Measurements from ENCODE around the gene CLSTN1. TPM values are rescaled to one million over a fixed set of nuclear protein-coding genes. Genes with fewer than 3 reads are reported as not detected.
A peak's percentile ranks its signal among the peaks of the same experiment; 100 is the strongest.

The CLSTN1 gene
- total and polyA plus RNA-seq, 2 donors from 2014 or later, result 114 to 158 TPM

- no peak overlapping the region for H3K9ac ChIP-seq (ENCODE audit: low read length in 3 of 3)
- peaks cover 0 to 6% (median 0%) of the 10 kb centered on the region in 3 donors for H3K4me1 ChIP-seq (ENCODE audit: control insufficient read depth in 2 of 3, insufficient read depth in 2 of 3, low read depth in 1 of 3, low read length in 3 of 3)
- FAIRE-seq (no peak), DNase-seq (peak; percentile 80 to 90 (median 86))
- intact Hi-C loops (cut with DNase I), result loop anchor here (10.0 kb wide), 2 partner anchors 83 to 143 kb away; no protein-coding TSS in a partner anchor
- TF ChIP-seq CTCF (IDR thresholded peaks at IDR 0.05; ENCODE audit: borderline replicate concordance, extremely low read depth, insufficient read depth), result peak; percentile 98
- peaks cover 0 to 10% (median 5%) of the 10 kb centered on the region in 3 donors for H3K36me3 ChIP-seq (ENCODE audit: control insufficient read depth in 2 of 3, insufficient read depth in 3 of 3, low read length in 3 of 3)
- no peak overlapping the region for H3K4me3 ChIP-seq (ENCODE audit: low read length in 3 of 3)
- H3K9me3 ChIP-seq (ENCODE audit: control insufficient read depth in 2 of 3, insufficient read depth in 1 of 3, low read length in 3 of 3), result no peaks in the 10 kb centered on the region
- H3K27ac ChIP-seq (ENCODE audit: low read depth in 2 of 2, low read length in 2 of 2), result no peak overlapping the region
- H3K27me3 ChIP-seq (ENCODE audit: control insufficient read depth, insufficient read depth, low read length), result no peaks in the 10 kb centered on the region
These were observed 43.9 kb upstream of the CLSTN1 start for GRCh38 chr1:9867408-9868243.

- intact Hi-C loops (cut with DNase I), result loop anchor here (10.0 kb wide), 2 partner anchors 82 to 142 kb away; no protein-coding TSS in a partner anchor
- Histone ChIP-seq H3K27me3 (ENCODE audit: control insufficient read depth, insufficient read depth, low read length) (no peaks in the 10 kb centered on the region), H3K27ac (ENCODE audit: low read depth in 2 of 2, low read length in 2 of 2) (no peak overlapping the region), H3K9ac (ENCODE audit: low read length in 3 of 3) (no peak overlapping the region), H3K36me3 (ENCODE audit: control insufficient read depth in 2 of 3, insufficient read depth in 3 of 3, low read length in 3 of 3) (peaks cover 0 to 10% (median 5%) of the 10 kb centered on the region in 3 donors), H3K4me3 (ENCODE audit: low read length in 3 of 3) (no peak overlapping the region), H3K4me1 (ENCODE audit: control insufficient read depth in 2 of 3, insufficient read depth in 2 of 3, low read depth in 1 of 3, low read length in 3 of 3) (peaks cover 0 to 6% (median 0%) of the 10 kb centered on the region in 3 donors), H3K9me3 (ENCODE audit: control insufficient read depth in 2 of 3, insufficient read depth in 1 of 3, low read length in 3 of 3) (no peaks in the 10 kb centered on the region)
- no peak for TF ChIP-seq CTCF (IDR thresholded peaks at IDR 0.05; ENCODE audit: borderline replicate concordance, extremely low read depth, insufficient read depth)
- DNase-seq (no peak), FAIRE-seq (no peak)
These were observed 43.1 kb upstream of the CLSTN1 start for GRCh38 chr1:9866836-9867235.

- TF ChIP-seq CTCF (IDR thresholded peaks at IDR 0.05; ENCODE audit: borderline replicate concordance, extremely low read depth, insufficient read depth), result no peak
- Histone ChIP-seq H3K9ac (ENCODE audit: low read length in 3 of 3) (no peak overlapping the region), H3K27ac (ENCODE audit: low read depth in 2 of 2, low read length in 2 of 2) (no peak overlapping the region), H3K9me3 (ENCODE audit: control insufficient read depth in 2 of 3, insufficient read depth in 1 of 3, low read length in 3 of 3) (no peaks in the 10 kb centered on the region), H3K4me3 (ENCODE audit: low read length in 3 of 3) (no peak overlapping the region), H3K27me3 (ENCODE audit: control insufficient read depth, insufficient read depth, low read length) (no peaks in the 10 kb centered on the region), H3K4me1 (ENCODE audit: control insufficient read depth in 2 of 3, insufficient read depth in 2 of 3, low read depth in 1 of 3, low read length in 3 of 3) (peaks cover 0 to 6% (median 0%) of the 10 kb centered on the region in 3 donors), H3K36me3 (ENCODE audit: control insufficient read depth in 2 of 3, insufficient read depth in 3 of 3, low read length in 3 of 3) (peaks cover 0 to 12% (median 5%) of the 10 kb centered on the region in 3 donors)
- no peak for FAIRE-seq
- no peak for DNase-seq
- intact Hi-C loops (cut with DNase I), result loop anchor here (10.0 kb wide), 2 partner anchors 81 to 141 kb away; no protein-coding TSS in a partner anchor
These were observed 42.0 kb upstream of the CLSTN1 start for GRCh38 chr1:9865724-9866123.
